Breast epithelium (tissue), 3 donors: Measurements from ENCODE around the gene TARBP1.

ENCODE experiments used
- POLR2A ChIP-seq: fragments of 450-650 bp; IDR thresholded peaks from one replicate; pipeline ENCODE4 v1.6.1; 2016; ENCODE audit warnings: antibody characterized with exemption, mild to moderate bottlenecking, moderate library complexity
- POLR2AphosphoS5 ChIP-seq, 3 donors: sonication (generic); formaldehyde crosslinking; IDR thresholded peaks; one replicate each; pipeline ENCODE4 v1.6.1; 2017; ENCODE audit warnings: antibody characterized with exemption in 3 of 3
- TF ChIP-seq, protein P1 (sequence below), 3 donors: fragments of 450-650 bp; IDR thresholded peaks; one replicate each; pipeline ENCODE4 v1.5.1; 2016 to 2017; ENCODE audit warnings: antibody characterized with exemption in 3 of 3, mild to moderate bottlenecking in 3 of 3, moderate library complexity in 3 of 3

GRCh38 chr1:234396092-234396491 is 82.9 kb downstream of the TARBP1 start:
- TF ChIP-seq, protein P1, sequence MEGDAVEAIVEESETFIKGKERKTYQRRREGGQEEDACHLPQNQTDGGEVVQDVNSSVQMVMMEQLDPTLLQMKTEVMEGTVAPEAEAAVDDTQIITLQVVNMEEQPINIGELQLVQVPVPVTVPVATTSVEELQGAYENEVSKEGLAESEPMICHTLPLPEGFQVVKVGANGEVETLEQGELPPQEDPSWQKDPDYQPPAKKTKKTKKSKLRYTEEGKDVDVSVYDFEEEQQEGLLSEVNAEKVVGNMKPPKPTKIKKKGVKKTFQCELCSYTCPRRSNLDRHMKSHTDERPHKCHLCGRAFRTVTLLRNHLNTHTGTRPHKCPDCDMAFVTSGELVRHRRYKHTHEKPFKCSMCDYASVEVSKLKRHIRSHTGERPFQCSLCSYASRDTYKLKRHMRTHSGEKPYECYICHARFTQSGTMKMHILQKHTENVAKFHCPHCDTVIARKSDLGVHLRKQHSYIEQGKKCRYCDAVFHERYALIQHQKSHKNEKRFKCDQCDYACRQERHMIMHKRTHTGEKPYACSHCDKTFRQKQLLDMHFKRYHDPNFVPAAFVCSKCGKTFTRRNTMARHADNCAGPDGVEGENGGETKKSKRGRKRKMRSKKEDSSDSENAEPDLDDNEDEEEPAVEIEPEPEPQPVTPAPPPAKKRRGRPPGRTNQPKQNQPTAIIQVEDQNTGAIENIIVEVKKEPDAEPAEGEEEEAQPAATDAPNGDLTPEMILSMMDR (IDR thresholded peaks at IDR 0.05), result no peak
- no peak for TF ChIP-seq POLR2AphosphoS5 (IDR thresholded peaks at IDR 0.05)
- TF ChIP-seq POLR2A, result no peak
